Activated CD4-positive, alpha-beta T cell treated with anti-CD3 and anti-CD28 coated beads, Interleukin-10, Interleukin-2, amounts not matched to agents 100 ng/mL and 50 ng/mL, durations not matched to agents 16 hours and 8 hours (primary cell): ENCODE measurements around the gene FILIP1.

Experiments used
- DNase-seq: peaks from one replicate; pipeline ENCODE4 v3.0.0-alpha.2; 2020

The FILIP1 gene

DNA sequence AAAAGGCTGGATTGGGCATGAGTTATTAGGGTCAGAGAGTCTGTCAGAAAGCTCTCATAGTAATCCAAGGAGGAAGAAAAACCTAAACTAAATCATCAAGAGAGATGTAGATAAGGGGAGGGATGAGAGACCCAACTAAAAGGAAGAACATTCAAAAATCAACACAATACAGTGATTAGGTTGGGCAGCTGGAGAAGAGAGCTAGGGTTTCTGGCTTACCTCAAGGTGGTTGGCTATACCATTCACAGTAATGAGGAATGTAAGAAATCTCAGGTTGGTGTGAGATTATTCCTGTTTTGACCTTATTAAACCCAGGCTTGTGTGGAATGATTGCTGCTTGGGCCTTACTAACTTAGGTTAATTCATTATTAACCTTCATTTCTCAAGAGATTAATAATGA, 243.8 kb downstream of the FILIP1 start:
- DNase-seq, result no peak

DNA sequence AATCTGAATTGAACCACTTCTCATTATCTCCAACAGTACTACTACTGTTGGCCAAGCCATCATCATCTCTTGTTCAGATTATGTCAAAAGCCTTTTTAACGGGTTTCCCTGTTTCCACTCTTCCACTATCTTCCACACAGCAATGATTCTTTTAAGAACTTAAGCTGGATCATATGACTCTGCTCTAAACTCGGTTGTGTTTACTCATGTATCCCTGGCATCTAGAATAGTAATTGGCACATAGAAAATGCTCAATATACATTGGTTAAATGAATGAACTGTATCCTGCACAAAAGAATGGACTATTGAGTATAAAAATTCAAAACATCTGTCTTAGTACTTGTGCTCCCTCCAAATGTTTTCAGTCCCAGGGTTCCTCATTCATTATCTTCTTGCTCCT, 247.2 kb downstream of the FILIP1 start:
- DNase-seq, result no peak

DNA sequence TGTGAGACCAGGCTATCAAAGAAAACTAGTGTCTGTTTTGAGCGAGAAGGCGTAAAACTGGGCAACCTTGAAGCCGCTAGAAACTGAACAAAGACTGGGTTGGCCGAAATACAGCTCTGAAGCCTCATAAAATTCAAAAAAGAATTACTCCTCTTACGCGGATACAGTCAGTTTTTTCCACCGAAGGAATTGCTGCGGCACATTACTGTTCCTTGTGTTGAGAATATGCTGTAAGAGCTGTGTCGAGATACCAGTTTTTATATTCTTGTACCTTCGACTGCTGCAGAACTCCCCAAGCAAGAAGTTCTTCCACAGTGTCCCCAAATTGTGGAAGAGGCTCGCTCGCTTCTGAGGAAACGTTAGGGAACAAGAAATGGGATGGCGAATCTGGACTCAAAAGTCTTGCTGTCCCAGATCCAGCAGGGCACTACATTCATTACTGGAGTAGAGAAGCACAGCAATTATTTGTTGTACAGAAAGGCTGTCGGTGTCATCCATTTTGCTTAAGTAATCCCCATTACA, 249.5 kb downstream of the FILIP1 start:
- DNase-seq, result no peak

DNA sequence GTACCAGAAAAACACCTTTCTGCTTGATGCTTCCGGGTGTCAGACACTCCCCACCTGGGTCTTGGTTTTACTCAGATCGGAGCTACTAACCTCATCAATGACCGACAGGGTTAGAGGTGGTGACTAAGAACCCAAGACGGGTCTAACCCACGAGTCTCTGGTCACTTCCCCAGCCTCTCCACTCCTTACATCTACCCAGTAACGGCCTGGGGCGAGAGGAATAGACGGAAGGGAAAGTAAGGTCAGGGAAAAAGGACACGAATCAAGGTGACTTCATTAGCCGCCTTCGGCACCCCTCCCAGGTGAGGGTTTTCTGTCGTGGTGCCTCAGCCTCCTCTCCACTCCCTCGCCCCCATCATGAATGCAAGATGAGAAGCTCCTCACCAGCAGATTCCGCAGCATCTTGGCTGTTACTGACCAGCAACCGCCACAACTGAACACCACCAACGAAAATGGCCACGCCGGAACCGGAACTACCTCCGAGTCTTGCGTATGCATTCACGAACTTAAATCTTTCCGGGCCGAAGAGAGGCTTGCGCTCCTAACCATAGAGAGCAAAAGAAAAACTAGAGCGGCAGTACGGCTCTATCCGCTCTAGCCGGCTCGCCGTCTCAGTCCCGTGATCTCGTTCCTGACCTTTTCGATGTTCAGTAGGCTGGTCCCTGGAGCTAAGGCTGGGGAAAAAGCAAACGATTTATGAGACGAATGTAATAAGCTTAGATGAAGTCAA, 250.1 kb downstream of the FILIP1 start, which contains the start of gene COX7A2:
COX7A2 (minus strand) TSS at position 469 of the 730 bp plus-strand sequence; CDS start at position 402, 67 bp downstream.
- peak; percentile 94 for DNase-seq
